ENCODE results near the gene ZNF219.
A peak's percentile ranks its signal among the peaks of the same experiment; 100 is the strongest.

ZNF219 gene

GRCh38 chr14:21102521-21103410, 4.3 kb upstream of the ZNF219 start:
- no peak for FAIRE-seq
- no peak for DNase-seq (ENCODE audit: extremely low spot score, insufficient read length, low read depth)

- DNase-seq (ENCODE audit: extremely low spot score, insufficient read length, low read depth) (no peak), FAIRE-seq (no peak)
These were observed 3.5 kb upstream of the ZNF219 start for GRCh38 chr14:21101802-21102413.

- no peak for FAIRE-seq
- DNase-seq (ENCODE audit: extremely low spot score, insufficient read length, low read depth): no peak
These were observed 2.5 kb upstream of the ZNF219 start, which contains the start of gene TMEM253 for GRCh38 chr14:21100931-21101330. TSS of gene TMEM253 (plus strand) at chr14:21101066. CDS start at chr14:21101344, 278 bp downstream.

- no peak for FAIRE-seq
These were observed 1.1 kb upstream of the ZNF219 start for GRCh38 chr14:21099596-21099985.

GRCh38 chr14:21098892-21099595, 589 bp upstream of the ZNF219 start:
- no peak for FAIRE-seq
- DNase-seq (ENCODE audit: extremely low spot score, insufficient read length, low read depth): no peak

More at GRCh38 chr14:21099596-21099985, 1.1 kb upstream of the ZNF219 start:
- no peak for DNase-seq (ENCODE audit: extremely low spot score, insufficient read length, low read depth)

GRCh38 chr14:21097636-21098075, 799 bp downstream of the ZNF219 start:
- FAIRE-seq (no peak), DNase-seq (ENCODE audit: extremely low spot score, insufficient read length, low read depth) (no peak)

GRCh38 chr14:21096978-21097635, 1.3 kb downstream of the ZNF219 start:
- DNase-seq (ENCODE audit: extremely low spot score, insufficient read length, low read depth) (no peak), FAIRE-seq (no peak)

- no peak for FAIRE-seq
- no peak for DNase-seq (ENCODE audit: extremely low spot score, insufficient read length, low read depth)
These were observed 2.0 kb downstream of the ZNF219 start for GRCh38 chr14:21096438-21096837.

- FAIRE-seq: no peak
- no peak for DNase-seq (ENCODE audit: extremely low spot score, insufficient read length, low read depth)
These were observed 2.8 kb downstream of the ZNF219 start for GRCh38 chr14:21095430-21096205.

GRCh38 chr14:21093769-21094681, 4.4 kb downstream of the ZNF219 start:
- DNase-seq (ENCODE audit: extremely low spot score, insufficient read length, low read depth): no peak
- FAIRE-seq: no peak

GRCh38 chr14:21093018-21093417, 5.4 kb downstream of the ZNF219 start:
- DNase-seq (ENCODE audit: extremely low spot score, insufficient read length, low read depth) (no peak), FAIRE-seq (no peak)

GRCh38 chr14:21092273-21093011, 6.0 kb downstream of the ZNF219 start:
- FAIRE-seq (peak; percentile 87), DNase-seq (ENCODE audit: extremely low spot score, insufficient read length, low read depth) (peak; percentile 86)

- FAIRE-seq (no peak), DNase-seq (ENCODE audit: extremely low spot score, insufficient read length, low read depth) (no peak)
These were observed 6.6 kb downstream of the ZNF219 start for GRCh38 chr14:21091821-21092272.

GRCh38 chr14:21090940-21091663, 7.4 kb downstream of the ZNF219 start:
- FAIRE-seq: no peak
- DNase-seq (ENCODE audit: extremely low spot score, insufficient read length, low read depth): no peak

GRCh38 chr14:21090194-21090939, 8.1 kb downstream of the ZNF219 start:
- no peak for DNase-seq (ENCODE audit: extremely low spot score, insufficient read length, low read depth)
- no peak for FAIRE-seq

GRCh38 chr14:21089877-21090193, 8.6 kb downstream of the ZNF219 start:
- DNase-seq (ENCODE audit: extremely low spot score, insufficient read length, low read depth) (no peak), FAIRE-seq (no peak)

All from GM18507 (cell line).